NB4 (cell line): ENCODE results near the gene EVC2.

Experiments
- DNase-seq: peaks from one replicate; pipeline ENCODE4 v3.0.0; 2010; ENCODE audit warnings: low read depth
- H3K4me3 ChIP-seq: one replicate; pipeline ENCODE4 v1.5.1; 2011; ENCODE audit warnings: mild to moderate bottlenecking, low read depth, low read length, moderate library complexity
- MYC ChIP-seq: IDR thresholded peaks from 2 replicates; pipeline ENCODE4 v1.6.1; 2011; ENCODE audit warnings: low read depth, low read length
- POLR2A ChIP-seq: IDR thresholded peaks from 2 replicates; pipeline ENCODE4 v1.6.1; 2011; ENCODE audit warnings: mild to moderate bottlenecking; ENCODE audit not compliant: insufficient read length; ENCODE audit errors: extremely low read depth
- TF ChIP-seq, protein P1 (sequence below): IDR thresholded peaks from one replicate; pipeline ENCODE4 v1.5.1; 2012; ENCODE audit warnings: low read depth, low read length
- TF ChIP-seq, protein P2 (sequence below): IDR thresholded peaks from 2 replicates; pipeline ENCODE4 v1.6.1; 2011; ENCODE audit warnings: low read depth, low read length

Gene EVC2

DNA sequence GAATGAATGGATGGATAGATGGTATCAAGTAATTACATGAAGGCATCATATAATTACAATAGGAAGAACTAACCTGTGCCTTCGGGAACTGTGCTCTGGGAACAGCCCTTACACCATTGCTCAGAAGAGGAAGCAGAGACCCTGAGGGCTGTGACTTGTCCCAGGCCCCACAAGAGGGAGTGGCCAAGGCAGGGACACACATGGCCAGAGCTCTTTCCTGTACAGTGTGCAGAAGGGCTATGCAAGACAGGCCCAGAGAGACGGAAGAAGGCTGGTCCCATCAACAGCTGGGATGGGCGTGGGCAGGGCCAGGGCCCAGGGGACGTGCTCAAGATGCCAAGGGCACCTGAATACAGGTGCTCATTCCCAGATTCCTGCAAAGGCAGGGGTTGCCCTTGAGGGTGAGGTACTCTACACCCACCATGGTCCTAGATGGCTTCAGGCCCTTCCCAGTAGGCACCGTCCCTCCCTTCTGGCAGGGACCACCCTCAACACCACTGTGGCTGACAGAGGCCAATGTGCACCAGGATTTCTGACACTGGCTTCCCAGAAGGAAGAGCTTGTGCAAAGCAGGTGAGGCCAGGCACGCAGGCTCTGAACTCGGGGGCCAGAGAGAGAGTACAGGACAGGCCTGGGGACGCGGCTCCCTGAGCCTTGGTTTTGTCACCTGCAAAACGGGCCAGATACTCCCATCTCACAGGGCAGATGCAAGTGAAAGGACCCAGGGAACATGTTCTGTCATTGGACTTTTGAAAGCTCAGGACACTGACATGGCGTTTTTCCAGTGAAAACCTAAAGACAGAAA, 1.7 kb downstream of the EVC2 start:
- peak; percentile 29 for DNase-seq

DNA sequence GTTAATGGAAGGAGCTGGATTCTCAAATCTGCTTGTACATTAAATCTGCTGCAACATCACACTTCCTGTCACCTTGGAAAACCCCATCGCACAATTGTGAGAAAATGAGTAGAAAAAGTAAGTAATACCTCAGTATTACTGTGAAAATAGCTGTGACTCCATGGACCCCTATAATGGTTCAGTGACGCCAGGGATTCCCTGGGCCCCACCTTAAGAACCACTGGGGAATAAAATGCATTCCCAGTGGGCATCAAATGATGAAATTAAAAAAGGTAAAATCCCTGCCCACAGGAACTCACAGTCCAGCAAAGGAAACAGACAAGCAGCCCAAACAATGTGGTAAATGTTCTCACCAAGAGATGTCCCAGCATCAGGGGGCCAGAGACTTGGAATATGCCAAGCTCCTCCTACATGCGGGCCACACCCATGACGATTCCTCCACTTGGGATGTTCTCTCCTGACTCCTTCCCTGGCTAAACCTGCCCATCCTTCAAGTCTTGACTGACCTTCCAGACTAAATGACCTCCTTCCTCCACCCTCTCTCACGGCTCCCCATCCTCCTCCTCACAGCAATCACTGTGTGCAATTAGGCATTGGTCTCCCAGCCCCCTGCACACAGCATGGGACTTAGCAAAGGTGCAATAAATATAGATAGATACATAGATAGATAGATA, 2.6 kb downstream of the EVC2 start:
- TF ChIP-seq POLR2A (no peak), MYC (no peak)
- TF ChIP-seq, protein P1, sequence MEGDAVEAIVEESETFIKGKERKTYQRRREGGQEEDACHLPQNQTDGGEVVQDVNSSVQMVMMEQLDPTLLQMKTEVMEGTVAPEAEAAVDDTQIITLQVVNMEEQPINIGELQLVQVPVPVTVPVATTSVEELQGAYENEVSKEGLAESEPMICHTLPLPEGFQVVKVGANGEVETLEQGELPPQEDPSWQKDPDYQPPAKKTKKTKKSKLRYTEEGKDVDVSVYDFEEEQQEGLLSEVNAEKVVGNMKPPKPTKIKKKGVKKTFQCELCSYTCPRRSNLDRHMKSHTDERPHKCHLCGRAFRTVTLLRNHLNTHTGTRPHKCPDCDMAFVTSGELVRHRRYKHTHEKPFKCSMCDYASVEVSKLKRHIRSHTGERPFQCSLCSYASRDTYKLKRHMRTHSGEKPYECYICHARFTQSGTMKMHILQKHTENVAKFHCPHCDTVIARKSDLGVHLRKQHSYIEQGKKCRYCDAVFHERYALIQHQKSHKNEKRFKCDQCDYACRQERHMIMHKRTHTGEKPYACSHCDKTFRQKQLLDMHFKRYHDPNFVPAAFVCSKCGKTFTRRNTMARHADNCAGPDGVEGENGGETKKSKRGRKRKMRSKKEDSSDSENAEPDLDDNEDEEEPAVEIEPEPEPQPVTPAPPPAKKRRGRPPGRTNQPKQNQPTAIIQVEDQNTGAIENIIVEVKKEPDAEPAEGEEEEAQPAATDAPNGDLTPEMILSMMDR, result no peak
- TF ChIP-seq, protein P2, sequence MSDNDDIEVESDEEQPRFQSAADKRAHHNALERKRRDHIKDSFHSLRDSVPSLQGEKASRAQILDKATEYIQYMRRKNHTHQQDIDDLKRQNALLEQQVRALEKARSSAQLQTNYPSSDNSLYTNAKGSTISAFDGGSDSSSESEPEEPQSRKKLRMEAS, result no peak
- no peak overlapping the region for H3K4me3 ChIP-seq
- no peak for DNase-seq

More for the DNA sequence above, 1.7 kb downstream of the EVC2 start:
- no peak overlapping the region for H3K4me3 ChIP-seq
- no peak for TF ChIP-seq POLR2A
- TF ChIP-seq, protein P1, result no peak
- TF ChIP-seq, protein P2, result no peak
- no peak for TF ChIP-seq MYC

DNA sequence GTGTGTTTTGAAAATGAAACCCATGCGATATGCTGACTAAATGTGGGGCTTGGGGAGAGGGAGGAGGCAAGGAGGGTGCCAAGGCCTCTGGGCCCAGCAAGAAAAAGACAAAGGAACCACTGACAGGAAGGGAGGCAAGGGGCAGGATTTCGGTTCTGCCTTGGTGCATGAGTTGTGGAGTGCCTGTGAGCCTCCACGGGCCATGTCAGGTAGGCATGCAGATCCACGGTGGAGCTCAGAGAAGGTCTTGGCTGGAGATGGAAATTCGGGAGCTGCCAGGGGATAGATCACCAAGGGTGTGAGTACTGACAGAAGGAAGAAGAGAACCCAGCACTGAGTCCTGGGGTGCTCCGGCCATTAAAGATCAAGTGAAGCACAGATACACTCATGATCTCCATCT, 4.1 kb downstream of the EVC2 start:
- no peak for DNase-seq
- TF ChIP-seq MYC (no peak), POLR2A (no peak)
- TF ChIP-seq, protein P2, result no peak
- TF ChIP-seq, protein P1, result no peak
- no peak overlapping the region for H3K4me3 ChIP-seq

DNA sequence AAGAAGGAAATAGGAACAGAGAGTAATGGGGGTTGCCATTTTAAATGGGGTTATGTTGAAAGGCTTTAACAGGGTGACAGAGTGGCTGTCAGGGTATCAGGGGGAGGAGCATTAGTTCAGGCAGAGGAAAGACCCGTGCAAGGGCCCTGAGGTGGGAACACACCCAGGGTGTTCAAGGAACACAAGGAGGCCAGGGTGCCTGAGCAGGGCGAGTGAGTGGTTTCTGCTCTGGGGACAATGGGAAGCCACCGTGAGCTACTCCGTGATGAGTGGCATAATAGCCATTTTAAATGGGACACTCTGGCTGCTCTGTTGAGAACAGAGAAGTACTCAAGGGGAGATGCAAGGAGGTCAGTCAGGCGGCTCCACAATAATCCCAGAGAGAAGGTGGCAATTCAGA, 4.5 kb downstream of the EVC2 start:
- TF ChIP-seq, protein P1, result no peak
- TF ChIP-seq MYC (no peak), POLR2A (no peak)
- H3K4me3 ChIP-seq, result no peak overlapping the region
- no peak for DNase-seq

DNA sequence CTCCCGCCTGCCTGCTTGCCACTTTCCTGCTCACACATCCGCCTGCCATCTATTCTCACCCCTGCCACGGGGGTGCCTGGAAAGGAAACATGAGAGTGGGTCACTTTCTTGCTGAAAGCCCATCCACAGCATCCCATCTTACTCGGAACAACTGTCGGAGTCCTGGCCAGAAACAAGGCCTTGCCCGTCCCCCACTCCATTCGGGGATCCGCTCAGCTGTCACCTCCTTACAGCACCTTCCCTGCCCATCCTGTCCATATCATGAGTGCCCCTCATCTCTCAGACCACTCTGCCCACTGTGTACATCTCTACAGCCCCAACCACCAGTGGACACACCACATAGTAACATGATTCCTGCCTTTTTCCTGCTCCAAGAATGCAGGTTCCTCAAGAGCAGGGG, 6.4 kb downstream of the EVC2 start:
- TF ChIP-seq, protein P2, result no peak
- TF ChIP-seq MYC, result no peak
- TF ChIP-seq POLR2A, result no peak
- TF ChIP-seq, protein P1, result no peak
- no peak overlapping the region for H3K4me3 ChIP-seq
- DNase-seq, result no peak
